Measurements from ENCODE around the gene FEM1C. TPM values are rescaled to one million over a fixed set of nuclear protein-coding genes. Genes with fewer than 3 reads are reported as not detected.

Gene FEM1C
- polyA plus RNA-seq, 1 experiment, result 14.1 TPM

- POLR2A ChIA-PET, result no interaction called here
- H3K4me3 ChIP-seq (ENCODE audit: low read depth, low read length), result no peak overlapping the region
- CTCF ChIA-PET, result no interaction called here
These were observed 34.4 kb downstream of the FEM1C start for GRCh38 chr5:115510145-115510645.

GRCh38 chr5:115509547-115509946, 35.0 kb downstream of the FEM1C start:
- no peaks in the 10 kb centered on the region for H3K27me3 ChIP-seq (ENCODE audit: control insufficient read depth, insufficient read depth, low read length)
- no peaks in the 10 kb centered on the region for H3K9me3 ChIP-seq (ENCODE audit: control insufficient read depth, insufficient read depth, low read length)
- no peak overlapping the region for H3K4me3 ChIP-seq (ENCODE audit: low read depth, low read length)
- CTCF ChIA-PET, result interaction anchor here (0.7 kb wide), 1 partner anchor 47 kb away, joined by 3 read pairs; no protein-coding TSS in a partner anchor
- no peak for DNase-seq (ENCODE audit: low read depth, low spot score)
- POLR2A ChIA-PET, result no interaction called here
- no peak overlapping the region for H3K27ac ChIP-seq (ENCODE audit: low read depth, low read length)
- TF ChIP-seq, protein P1, sequence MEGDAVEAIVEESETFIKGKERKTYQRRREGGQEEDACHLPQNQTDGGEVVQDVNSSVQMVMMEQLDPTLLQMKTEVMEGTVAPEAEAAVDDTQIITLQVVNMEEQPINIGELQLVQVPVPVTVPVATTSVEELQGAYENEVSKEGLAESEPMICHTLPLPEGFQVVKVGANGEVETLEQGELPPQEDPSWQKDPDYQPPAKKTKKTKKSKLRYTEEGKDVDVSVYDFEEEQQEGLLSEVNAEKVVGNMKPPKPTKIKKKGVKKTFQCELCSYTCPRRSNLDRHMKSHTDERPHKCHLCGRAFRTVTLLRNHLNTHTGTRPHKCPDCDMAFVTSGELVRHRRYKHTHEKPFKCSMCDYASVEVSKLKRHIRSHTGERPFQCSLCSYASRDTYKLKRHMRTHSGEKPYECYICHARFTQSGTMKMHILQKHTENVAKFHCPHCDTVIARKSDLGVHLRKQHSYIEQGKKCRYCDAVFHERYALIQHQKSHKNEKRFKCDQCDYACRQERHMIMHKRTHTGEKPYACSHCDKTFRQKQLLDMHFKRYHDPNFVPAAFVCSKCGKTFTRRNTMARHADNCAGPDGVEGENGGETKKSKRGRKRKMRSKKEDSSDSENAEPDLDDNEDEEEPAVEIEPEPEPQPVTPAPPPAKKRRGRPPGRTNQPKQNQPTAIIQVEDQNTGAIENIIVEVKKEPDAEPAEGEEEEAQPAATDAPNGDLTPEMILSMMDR (IDR thresholded peaks at IDR 0.05; ENCODE audit: low read depth, low read length), result no peak

More at GRCh38 chr5:115510145-115510645, 34.4 kb downstream of the FEM1C start:
- TF ChIP-seq, protein P1 (IDR thresholded peaks at IDR 0.05; ENCODE audit: low read depth, low read length), result no peak
- no peak for DNase-seq (ENCODE audit: low read depth, low spot score)
- Histone ChIP-seq H3K27ac (ENCODE audit: low read depth, low read length) (no peak overlapping the region), H3K9me3 (ENCODE audit: control insufficient read depth, insufficient read depth, low read length) (no peaks in the 10 kb centered on the region), H3K27me3 (ENCODE audit: control insufficient read depth, insufficient read depth, low read length) (no peaks in the 10 kb centered on the region)

- H3K27ac ChIP-seq (ENCODE audit: low read depth, low read length), result no peak overlapping the region
- ChIA-PET POLR2A (no interaction called here), CTCF (interaction anchor here (1.3 kb wide), 1 partner anchor 12 kb away, joined by 8 read pairs; no protein-coding TSS in a partner anchor)
- DNase-seq (ENCODE audit: low read depth, low spot score), result no peak
- TF ChIP-seq, protein P1 (IDR thresholded peaks at IDR 0.05; ENCODE audit: low read depth, low read length), result no peak
- H3K9me3 ChIP-seq (ENCODE audit: control insufficient read depth, insufficient read depth, low read length), result no peaks in the 10 kb centered on the region
- H3K27me3 ChIP-seq (ENCODE audit: control insufficient read depth, insufficient read depth, low read length), result no peaks in the 10 kb centered on the region
- no peak overlapping the region for H3K4me3 ChIP-seq (ENCODE audit: low read depth, low read length)
These were observed 36.9 kb downstream of the FEM1C start for GRCh38 chr5:115507681-115508080.

GRCh38 chr5:115503420-115503819, 41.2 kb downstream of the FEM1C start:
- ChIA-PET POLR2A (no interaction called here), CTCF (no interaction called here)
- H3K4me3 ChIP-seq (ENCODE audit: low read depth, low read length), result no peak overlapping the region
- no peak overlapping the region for H3K27ac ChIP-seq (ENCODE audit: low read depth, low read length)
- H3K9me3 ChIP-seq (ENCODE audit: control insufficient read depth, insufficient read depth, low read length), result no peaks in the 10 kb centered on the region
- TF ChIP-seq, protein P1 (IDR thresholded peaks at IDR 0.05; ENCODE audit: low read depth, low read length), result no peak
- H3K27me3 ChIP-seq (ENCODE audit: control insufficient read depth, insufficient read depth, low read length), result no peaks in the 10 kb centered on the region
- DNase-seq (ENCODE audit: low read depth, low spot score), result no peak

DNA sequence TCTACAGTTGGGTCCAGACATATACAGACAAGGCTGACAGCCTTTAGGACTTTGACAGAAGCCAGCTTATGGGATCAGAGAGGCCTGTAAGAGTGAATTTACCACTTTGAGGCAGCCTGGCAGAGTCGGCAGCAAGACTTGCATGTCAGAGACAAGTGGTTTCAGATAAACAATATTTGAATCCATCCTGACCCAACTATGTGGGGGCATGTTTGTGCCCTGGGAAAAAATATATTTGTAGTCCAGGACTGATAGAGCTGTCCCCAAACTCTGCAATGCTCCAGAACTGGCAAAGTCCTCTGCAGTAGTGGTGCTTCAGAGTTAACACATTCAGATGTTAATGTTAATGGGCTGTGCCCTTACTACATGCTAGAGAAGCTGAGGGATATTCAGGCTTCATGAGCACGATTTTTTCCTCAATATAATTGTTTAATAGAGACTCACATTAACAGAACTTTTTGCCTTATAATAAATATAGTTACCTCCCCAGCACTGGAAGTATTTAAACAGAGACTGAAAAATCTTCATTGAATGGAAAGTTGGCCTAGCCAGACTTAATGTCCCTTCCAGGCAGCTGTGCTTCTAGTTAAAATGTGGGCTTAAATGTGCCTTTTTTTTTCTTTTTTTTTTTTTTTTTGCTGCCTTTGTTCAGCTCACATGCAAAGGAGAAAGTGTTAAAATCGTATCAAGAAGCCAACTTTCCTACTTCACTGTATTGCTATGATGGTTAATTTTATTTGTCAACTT, 42.9 kb downstream of the FEM1C start:
- ChIA-PET POLR2A (no interaction called here), CTCF (interaction anchor here (0.6 kb wide), 1 partner anchor 1892 kb away, joined by 3 read pairs; no protein-coding TSS in a partner anchor)
- Histone ChIP-seq H3K9me3 (ENCODE audit: control insufficient read depth, insufficient read depth, low read length) (no peaks in the 10 kb centered on the region), H3K27me3 (ENCODE audit: control insufficient read depth, insufficient read depth, low read length) (no peaks in the 10 kb centered on the region), H3K4me3 (ENCODE audit: low read depth, low read length) (no peak overlapping the region), H3K27ac (ENCODE audit: low read depth, low read length) (no peak overlapping the region)
- DNase-seq (ENCODE audit: low read depth, low spot score), result no peak
- TF ChIP-seq, protein P1 (IDR thresholded peaks at IDR 0.05; ENCODE audit: low read depth, low read length), result no peak
